Measurements from ENCODE around the gene PPP2R3C. TPM values are rescaled to one million over a fixed set of nuclear protein-coding genes. Genes with fewer than 3 reads are reported as not detected.

PPP2R3C gene
- total and polyA plus RNA-seq, 2 of the 13 experiments (the other 11 are each of a cell fraction or from before 2014, with no cell fraction given) = 63.4 to 102 TPM

- peak; percentile 94 for TF ChIP-seq MXD1 (CRISPR knock-in tag; IDR thresholded peaks at IDR 0.05)
- TF ChIP-seq, protein P1, sequence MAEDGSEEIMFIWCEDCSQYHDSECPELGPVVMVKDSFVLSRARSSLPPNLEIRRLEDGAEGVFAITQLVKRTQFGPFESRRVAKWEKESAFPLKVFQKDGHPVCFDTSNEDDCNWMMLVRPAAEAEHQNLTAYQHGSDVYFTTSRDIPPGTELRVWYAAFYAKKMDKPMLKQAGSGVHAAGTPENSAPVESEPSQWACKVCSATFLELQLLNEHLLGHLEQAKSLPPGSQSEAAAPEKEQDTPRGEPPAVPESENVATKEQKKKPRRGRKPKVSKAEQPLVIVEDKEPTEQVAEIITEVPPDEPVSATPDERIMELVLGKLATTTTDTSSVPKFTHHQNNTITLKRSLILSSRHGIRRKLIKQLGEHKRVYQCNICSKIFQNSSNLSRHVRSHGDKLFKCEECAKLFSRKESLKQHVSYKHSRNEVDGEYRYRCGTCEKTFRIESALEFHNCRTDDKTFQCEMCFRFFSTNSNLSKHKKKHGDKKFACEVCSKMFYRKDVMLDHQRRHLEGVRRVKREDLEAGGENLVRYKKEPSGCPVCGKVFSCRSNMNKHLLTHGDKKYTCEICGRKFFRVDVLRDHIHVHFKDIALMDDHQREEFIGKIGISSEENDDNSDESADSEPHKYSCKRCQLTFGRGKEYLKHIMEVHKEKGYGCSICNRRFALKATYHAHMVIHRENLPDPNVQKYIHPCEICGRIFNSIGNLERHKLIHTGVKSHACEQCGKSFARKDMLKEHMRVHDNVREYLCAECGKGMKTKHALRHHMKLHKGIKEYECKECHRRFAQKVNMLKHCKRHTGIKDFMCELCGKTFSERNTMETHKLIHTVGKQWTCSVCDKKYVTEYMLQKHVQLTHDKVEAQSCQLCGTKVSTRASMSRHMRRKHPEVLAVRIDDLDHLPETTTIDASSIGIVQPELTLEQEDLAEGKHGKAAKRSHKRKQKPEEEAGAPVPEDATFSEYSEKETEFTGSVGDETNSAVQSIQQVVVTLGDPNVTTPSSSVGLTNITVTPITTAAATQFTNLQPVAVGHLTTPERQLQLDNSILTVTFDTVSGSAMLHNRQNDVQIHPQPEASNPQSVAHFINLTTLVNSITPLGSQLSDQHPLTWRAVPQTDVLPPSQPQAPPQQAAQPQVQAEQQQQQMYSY (CRISPR knock-in tag; IDR thresholded peaks at IDR 0.05) = peak; percentile 84
- peak; percentile 99 for TF ChIP-seq KMT2B (CRISPR knock-in tag; IDR thresholded peaks at IDR 0.05)
- TF ChIP-seq CHD4 (IDR thresholded peaks at IDR 0.05; ENCODE audit: borderline replicate concordance, low read length) = no peak; the same call in 1 of the 2 replicates
- TF ChIP-seq NFYC (CRISPR knock-in tag; IDR thresholded peaks at IDR 0.05) = peak; percentile 45
- TF ChIP-seq SIN3A (IDR thresholded peaks at IDR 0.05; ENCODE audit: borderline replicate concordance, low read depth, low read length) = peak; percentile 97
- no peak for TF ChIP-seq ZNF672 (CRISPR knock-in tag; IDR thresholded peaks at IDR 0.05)
- peak; percentile 97 for TF ChIP-seq ZNF367 (CRISPR knock-in tag; IDR thresholded peaks at IDR 0.05; ENCODE audit: borderline replicate concordance)
- TF ChIP-seq MNT (IDR thresholded peaks at IDR 0.05) = peak; percentile 94
- no peak; the same call in none of the 2 replicates for TF ChIP-seq ZMYM3 (CRISPR knock-in tag; IDR thresholded peaks at IDR 0.05)
- TF ChIP-seq EHMT2 (IDR thresholded peaks at IDR 0.05; ENCODE audit: borderline replicate concordance, low read depth, low read length) = peak; percentile 97
- TF ChIP-seq ZNF607 (CRISPR knock-in tag; IDR thresholded peaks at IDR 0.05; ENCODE audit: borderline replicate concordance) = peak; percentile 99
- TF ChIP-seq MEF2D (CRISPR knock-in tag; IDR thresholded peaks at IDR 0.05) = peak; percentile 92
- TF ChIP-seq HMG20B (CRISPR knock-in tag; conservative IDR thresholded peaks at IDR 0.05) = peak; percentile 73
- peak; percentile 63 for TF ChIP-seq CREB1 (IDR thresholded peaks at IDR 0.05)
- peak; percentile 90; the same call in 1 of the 2 replicates for TF ChIP-seq CREB1 (CRISPR knock-in tag; IDR thresholded peaks at IDR 0.05)
- TF ChIP-seq KLF9 (CRISPR knock-in tag; IDR thresholded peaks at IDR 0.05; ENCODE audit: low read depth) = peak; percentile 83
- no peak; the same call in 1 of the 2 replicates for TF ChIP-seq HDAC6 (IDR thresholded peaks at IDR 0.05; ENCODE audit: low read depth, low read length)
- TF ChIP-seq LBX2 (CRISPR knock-in tag; IDR thresholded peaks at IDR 0.05; ENCODE audit: borderline replicate concordance) = peak; percentile 73; the same call in 1 of the 2 replicates
- peak; percentile 93 for TF ChIP-seq ATF1 (CRISPR knock-in tag; IDR thresholded peaks at IDR 0.05)
- TF ChIP-seq ZNF660 (CRISPR knock-in tag; IDR thresholded peaks at IDR 0.05; ENCODE audit: borderline replicate concordance, low read depth) = no peak; the same call in 1 of the 2 replicates
- TF ChIP-seq MYNN (CRISPR knock-in tag; IDR thresholded peaks at IDR 0.05; ENCODE audit: low read depth) = peak; percentile 86; the same call in 1 of the 2 replicates
- peak; percentile 89 for TF ChIP-seq ZSCAN5A (CRISPR knock-in tag; IDR thresholded peaks at IDR 0.05; ENCODE audit: borderline replicate concordance)
Observed at GRCh38 chr14:35121887-35122695, at the start of gene PPP2R3C, which contains the start of gene PRORP (continued).
